ENCODE data around the gene SH3TC1.

- TF ChIP-seq CTCF (IDR thresholded peaks at IDR 0.05; ENCODE audit: low read depth, low read length) (no peak), EZH2phosphoT487 (IDR thresholded peaks at IDR 0.05; ENCODE audit: low read depth) (no peak)
These were observed 49.4 kb upstream of the SH3TC1 start for GRCh38 chr4:8149664-8150063.
